ENCODE data around the gene FBLN1. TPM values are rescaled to one million over a fixed set of nuclear protein-coding genes. Genes with fewer than 3 reads are reported as not detected.

The FBLN1 gene
- total and polyA plus RNA-seq, 2 donors (not counting 3 experiments of a cell fraction or from before 2014, with no cell fraction given) = 1.2 to 4.0 TPM

- FAIRE-seq = no peak
- TF ChIP-seq FOS (IDR thresholded peaks at IDR 0.05; ENCODE audit: borderline replicate concordance, insufficient read depth, low read length) (no peak), POLR2AphosphoS5 (IDR thresholded peaks at IDR 0.05; ENCODE audit: insufficient read depth, low read depth, low read length) (no peak), EZH2 (IDR thresholded peaks at IDR 0.05; ENCODE audit: borderline replicate concordance, low read depth, low read length, severe bottlenecking) (no peak), POLR2A (IDR thresholded peaks at IDR 0.05; ENCODE audit: low read depth, low read length) (no peak), MYC (IDR thresholded peaks at IDR 0.05; ENCODE audit: low read depth, low read length) (no peak), JUN (IDR thresholded peaks at IDR 0.05; ENCODE audit: borderline replicate concordance, insufficient read depth, insufficient read length, low read depth) (no peak), GATA2 (IDR thresholded peaks at IDR 0.05; ENCODE audit: insufficient read depth, insufficient read length, low read depth, low read length) (no peak), CTCF (IDR thresholded peaks at IDR 0.05; ENCODE audit: extremely low read depth in 1 of 2, insufficient read depth in 1 of 2, low read depth in 1 of 2, low read length in 2 of 2) (no peak), MAX (IDR thresholded peaks at IDR 0.05; ENCODE audit: insufficient read depth, insufficient read length) (no peak)
- Histone ChIP-seq H3K9ac (replicated peaks; ENCODE audit: extremely low read depth, insufficient read depth, low read length) (no peak overlapping the region), H3K27me3 (ENCODE audit: control insufficient read depth in 2 of 2, insufficient read depth in 2 of 2, low read length in 2 of 2) (peaks cover 30 to 35% of the 10 kb centered on the region in 2 experiments), H4K20me1 (replicated peaks; ENCODE audit: control insufficient read depth, extremely low read depth, insufficient read depth, low read length) (no peaks in the 10 kb centered on the region), H3K9me3 (replicated peaks; ENCODE audit: control insufficient read depth, insufficient read depth, low read length) (no peaks in the 10 kb centered on the region), H3K9me1 (replicated peaks; ENCODE audit: control insufficient read depth, extremely low read depth, insufficient read depth, low read length) (no peaks in the 10 kb centered on the region), H3K79me2 (ENCODE audit: control insufficient read depth, insufficient read depth, low read length) (no peaks in the 10 kb centered on the region), H3K36me3 (ENCODE audit: control insufficient read depth in 2 of 2, extremely low read depth in 1 of 2, insufficient read depth in 2 of 2, low read length in 2 of 2) (no peaks in the 10 kb centered on the region), H3K4me3 (replicated peaks in 1 of 3; ENCODE audit: insufficient read depth in 1 of 3, low read depth in 1 of 3, low read length in 3 of 3) (no peak overlapping the region), H2AFZ (ENCODE audit: low read depth, low read length) (no peak overlapping the region), H3K4me1 (ENCODE audit: control insufficient read depth, extremely low read depth, insufficient read depth, low read length) (no peaks in the 10 kb centered on the region), H3K4me2 (ENCODE audit: insufficient read depth, low read length) (no peak overlapping the region), H3K27ac (ENCODE audit: insufficient read depth, low read depth, low read length) (no peak overlapping the region)
- BruUV-seq (replicated peaks) = no TSS peak
- dilution Hi-C loops (cut with MboI; ENCODE audit: extremely low pct_ligation_motif_present, low sequenced_read_pairs) = no loop called here
- DNase-seq (ENCODE audit: low read depth, low spot score) = no peak
- CTCF ChIA-PET = interaction anchor here (1.0 to 1.6 kb wide), 4 partner anchors 10 to 234 kb away, joined by 3 to 5 read pairs (median 3); no protein-coding TSS in a partner anchor
- POLR2A ChIA-PET = no interaction called here
- intact Hi-C loops (cut with micrococcal nuclease) = no loop called here
Observed at GRCh38 chr22:45629469-45630089, 126.9 kb downstream of the FBLN1 start.

Data from endothelial cell of umbilical vein (primary cell).